ENCODE results near the gene HOXB1.
"Not testable (repeated sequence)": the region's sequence is repeated elsewhere in the genome, so short reads cannot be mapped to it uniquely, and the experiment has no call there.

Gene HOXB1

GRCh38 chr17:48523010-48523409 is 7.8 kb downstream of the HOXB1 start:
- no peak for DNase-seq (ENCODE audit: low read depth in 4 of 4, low spot score in 1 of 4)

- no peak for DNase-seq (ENCODE audit: low read depth in 4 of 4, low spot score in 1 of 4)
These were observed 8.7 kb downstream of the HOXB1 start for GRCh38 chr17:48522031-48522653.

DNA sequence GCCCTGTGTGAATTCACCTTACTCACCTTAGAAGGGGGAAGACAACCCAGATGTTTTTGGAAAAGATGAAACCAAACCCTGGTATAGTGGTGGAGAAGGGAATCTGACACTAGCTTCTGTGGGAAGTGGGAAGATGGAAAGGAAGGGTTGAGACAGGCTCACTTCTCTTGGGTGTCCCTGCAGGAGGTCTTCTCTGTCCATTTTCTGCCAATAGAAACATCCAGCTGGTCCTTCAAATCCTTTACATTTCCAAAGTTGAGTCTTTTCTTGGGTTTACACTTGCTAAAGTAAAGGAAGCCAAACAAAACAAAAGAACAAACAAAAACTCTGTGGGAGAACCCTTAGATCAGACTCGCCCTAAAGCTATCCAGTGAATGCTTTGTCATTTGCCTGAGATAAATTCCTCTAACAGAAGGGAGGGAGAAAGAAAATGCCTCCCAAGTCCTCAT is 10.2 kb downstream of the HOXB1 start:
- DNase-seq (ENCODE audit: low read depth in 4 of 4, low spot score in 1 of 4): no peak

DNA sequence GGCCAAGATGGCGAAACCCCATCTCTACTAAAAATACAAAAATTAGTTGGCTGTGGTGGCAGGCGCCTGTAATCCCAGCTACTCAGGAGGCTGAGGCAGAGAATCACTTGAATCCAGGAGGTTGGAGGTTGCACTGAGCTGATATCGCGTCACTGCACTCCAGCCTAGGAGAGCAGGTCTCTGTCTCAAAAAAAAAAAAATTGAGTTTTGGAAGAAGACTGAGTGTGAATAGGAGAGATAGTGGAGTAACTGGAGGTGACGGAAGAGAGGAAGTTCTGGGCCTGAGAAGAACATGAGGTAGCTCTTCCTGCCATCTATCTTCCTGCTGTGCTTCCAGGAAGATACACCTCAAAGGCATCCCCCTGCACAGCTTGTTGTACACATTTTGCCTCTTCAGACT is 11.4 kb downstream of the HOXB1 start:
- DNase-seq (ENCODE audit: low read depth in 4 of 4, low spot score in 1 of 4): no peak

GRCh38 chr17:48517478-48517877 is 13.3 kb downstream of the HOXB1 start:
- no peak for DNase-seq (ENCODE audit: low read depth in 4 of 4, low spot score in 1 of 4)

DNA sequence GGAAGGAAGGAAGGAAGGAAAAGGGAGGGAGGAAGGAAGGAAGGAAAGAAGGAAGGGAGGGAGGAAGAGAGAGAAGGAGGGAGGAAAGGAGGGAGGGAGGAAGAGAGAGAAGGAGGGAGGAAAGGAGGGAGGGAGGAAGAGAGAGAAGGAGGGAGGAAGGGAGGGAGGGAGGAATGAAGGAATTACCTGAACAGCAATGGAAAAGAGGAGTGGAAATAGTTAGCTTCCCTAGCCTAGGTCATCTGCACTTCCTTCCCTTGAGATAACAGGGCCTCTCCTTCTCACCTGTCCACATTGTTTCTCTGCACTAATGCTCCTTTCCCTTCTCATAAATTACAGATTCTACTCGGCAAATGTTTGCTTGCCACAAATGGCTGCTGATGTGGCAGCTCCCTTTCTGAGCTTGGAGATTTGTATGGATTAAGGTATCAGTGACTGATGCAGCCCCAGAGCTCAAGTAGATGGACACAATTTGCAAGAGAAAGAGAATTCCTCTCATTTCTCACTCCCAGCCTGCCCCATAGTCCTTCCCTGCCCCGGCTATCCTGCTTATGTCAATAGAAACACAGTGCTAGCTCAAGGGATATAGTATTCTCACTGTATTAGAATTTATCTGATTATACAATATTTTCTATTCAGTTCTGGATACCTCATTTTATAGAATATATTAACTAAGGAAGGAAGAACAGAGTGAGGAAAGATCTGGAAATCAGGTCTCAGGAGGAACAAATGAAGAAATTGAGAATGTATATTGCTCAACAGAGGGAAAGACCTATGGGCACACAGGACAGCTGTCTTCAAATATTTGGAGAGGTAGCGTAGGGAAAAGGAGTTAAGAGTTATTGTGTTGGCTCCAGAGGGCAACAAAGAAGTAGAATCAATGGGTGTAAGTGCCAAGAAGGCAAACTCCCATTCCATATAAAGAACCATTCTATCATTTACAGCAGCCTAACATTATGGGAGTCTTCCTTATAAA is 14.6 kb downstream of the HOXB1 start:
- DNase-seq (ENCODE audit: low read depth in 4 of 4, low spot score in 1 of 4): no peak

- DNase-seq (ENCODE audit: low read depth in 4 of 4, low spot score in 1 of 4): no peak
These were observed 16.3 kb downstream of the HOXB1 start for GRCh38 chr17:48514477-48514876.

DNA sequence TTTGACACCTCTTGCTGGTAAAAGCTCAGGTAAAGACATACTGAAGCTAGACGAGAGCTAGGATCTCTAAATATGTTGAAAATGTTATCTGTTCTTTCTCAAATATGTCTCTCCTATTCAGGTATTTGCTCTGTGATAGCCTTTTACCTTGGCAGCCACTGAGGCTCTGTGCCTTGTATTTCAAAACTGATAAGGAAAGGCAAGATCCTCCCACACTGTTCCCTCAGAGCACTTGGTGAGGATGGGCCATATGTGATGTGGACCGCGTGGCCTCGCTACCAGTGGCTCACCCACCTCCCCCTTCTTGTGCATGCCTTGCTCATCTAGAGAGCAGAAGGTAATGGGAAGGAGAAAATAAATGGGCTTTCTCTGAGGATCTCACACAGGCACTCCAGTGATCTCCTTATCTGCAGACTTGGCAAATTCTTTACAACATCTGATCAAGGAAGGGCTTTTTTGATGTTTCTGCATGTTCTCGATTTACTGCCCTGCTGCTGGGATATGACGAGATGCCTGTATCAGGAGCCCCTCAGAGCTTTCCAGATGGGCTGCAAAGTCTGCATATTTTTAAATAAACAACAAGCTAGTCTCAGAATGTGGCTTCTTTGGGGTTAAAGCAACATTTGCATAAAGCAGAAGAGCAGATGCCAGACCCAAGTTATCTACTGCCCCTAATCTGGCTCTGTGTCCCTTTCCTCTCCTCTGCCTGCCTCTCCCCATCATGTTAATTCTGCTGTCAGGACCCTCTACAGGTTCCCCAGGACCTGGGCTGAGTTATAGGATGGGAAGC is 16.9 kb downstream of the HOXB1 start:
- no peak for DNase-seq (ENCODE audit: low read depth in 4 of 4, low spot score in 1 of 4)

DNA sequence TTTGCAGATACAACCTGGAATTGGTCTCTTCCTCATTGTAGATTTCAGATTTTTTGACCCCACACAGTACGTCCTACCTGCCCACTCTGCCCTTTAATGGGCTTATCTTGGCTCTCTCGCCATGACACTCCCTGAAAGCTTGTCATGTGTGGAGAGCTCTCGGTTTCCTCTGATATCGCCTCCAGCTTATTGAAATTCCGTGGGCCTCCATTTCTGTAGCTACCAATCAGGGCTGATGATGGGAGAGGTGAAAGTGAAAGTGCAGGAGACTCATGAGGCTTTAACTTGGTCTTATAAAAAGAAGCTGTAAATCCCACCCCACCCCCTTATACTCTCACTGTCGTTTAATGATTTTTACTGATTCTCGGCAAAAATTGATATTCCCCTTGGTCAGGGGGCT is 17.7 kb downstream of the HOXB1 start:
- DNase-seq (ENCODE audit: low read depth in 4 of 4, low spot score in 1 of 4): no peak

DNA sequence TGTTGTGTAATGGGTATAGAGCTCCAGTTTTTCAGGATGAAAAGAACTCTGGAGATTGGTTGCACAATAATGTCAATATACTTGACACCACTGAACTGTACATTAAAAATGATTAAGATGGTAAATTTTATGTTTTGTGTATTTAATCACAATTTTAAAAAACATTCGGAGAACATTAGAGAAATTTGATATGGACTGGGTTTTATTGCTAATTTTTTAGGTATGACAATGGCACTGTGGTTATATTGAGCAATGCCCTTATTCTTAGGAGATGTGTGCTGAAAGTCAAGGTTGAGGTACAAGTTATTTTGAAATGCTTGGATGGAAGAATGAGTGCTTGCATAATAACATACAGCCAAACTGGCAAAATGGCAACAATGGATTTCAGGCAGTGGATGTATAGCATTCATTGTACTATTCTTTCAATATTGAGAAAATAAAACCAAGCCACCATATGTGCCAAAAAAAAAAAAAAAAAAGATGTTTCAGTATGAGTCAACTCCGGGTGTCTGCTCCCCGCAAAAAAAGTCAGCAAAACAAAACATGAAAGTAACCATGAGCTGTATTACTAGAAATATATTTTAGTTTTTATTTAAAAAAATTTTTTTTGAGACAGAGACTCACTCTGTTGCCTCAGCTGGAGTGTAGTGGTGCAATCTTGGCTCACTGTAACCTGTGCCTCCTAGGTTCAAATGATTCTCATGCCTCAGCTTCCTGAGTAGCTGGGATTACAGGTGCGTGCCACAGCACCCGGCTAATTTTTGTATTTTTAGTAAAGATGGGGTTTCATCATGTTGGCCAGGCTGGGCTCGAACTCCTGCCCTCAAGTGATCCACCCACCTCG is 19.8 kb downstream of the HOXB1 start:
- DNase-seq (ENCODE audit: low read depth in 4 of 4, low spot score in 1 of 4): no peak

DNA sequence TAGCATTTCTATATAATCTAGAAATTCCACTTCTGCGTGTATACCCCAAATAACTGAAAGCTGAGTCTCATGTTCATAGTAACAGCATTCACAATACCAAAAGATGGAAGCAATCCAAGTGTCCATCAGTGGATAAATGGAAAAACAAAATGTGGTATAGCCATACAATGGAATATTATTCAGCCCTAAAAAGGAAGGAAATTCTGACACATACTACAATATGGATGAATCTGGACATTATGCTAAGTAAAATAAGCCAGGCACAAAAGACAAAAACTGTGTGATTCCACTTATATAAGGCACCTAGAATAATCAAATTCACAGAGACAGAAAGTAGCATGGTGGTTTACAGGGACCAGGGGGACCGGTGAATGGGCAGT is 20.4 kb downstream of the HOXB1 start:
- no peak for DNase-seq (ENCODE audit: low read depth in 4 of 4, low spot score in 1 of 4)

GRCh38 chr17:48509708-48510107 is 21.1 kb downstream of the HOXB1 start:
- not testable (repeated sequence) for DNase-seq (ENCODE audit: low read depth in 4 of 4, low spot score in 1 of 4)

DNA sequence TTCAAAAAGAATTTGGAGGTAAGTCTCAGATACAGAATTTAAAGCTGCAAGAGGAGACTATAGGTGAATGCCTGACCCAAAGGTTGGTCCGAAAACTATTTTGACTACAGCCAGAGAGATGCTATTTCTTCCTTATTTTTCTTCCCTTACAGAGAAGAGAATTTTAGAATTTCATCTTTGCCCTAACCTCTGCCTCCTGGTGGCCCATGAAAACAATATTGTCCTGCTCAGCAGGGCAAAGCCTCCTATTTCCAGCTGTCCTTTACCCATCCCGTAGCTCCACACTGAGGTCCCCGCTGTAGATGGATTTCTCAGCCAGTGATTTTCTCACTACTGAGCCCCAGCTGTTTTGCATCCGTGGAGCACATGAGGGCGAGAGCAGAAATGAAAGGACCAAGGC is 24.6 kb downstream of the HOXB1 start:
- DNase-seq (ENCODE audit: low read depth in 4 of 4, low spot score in 1 of 4): no peak

DNA sequence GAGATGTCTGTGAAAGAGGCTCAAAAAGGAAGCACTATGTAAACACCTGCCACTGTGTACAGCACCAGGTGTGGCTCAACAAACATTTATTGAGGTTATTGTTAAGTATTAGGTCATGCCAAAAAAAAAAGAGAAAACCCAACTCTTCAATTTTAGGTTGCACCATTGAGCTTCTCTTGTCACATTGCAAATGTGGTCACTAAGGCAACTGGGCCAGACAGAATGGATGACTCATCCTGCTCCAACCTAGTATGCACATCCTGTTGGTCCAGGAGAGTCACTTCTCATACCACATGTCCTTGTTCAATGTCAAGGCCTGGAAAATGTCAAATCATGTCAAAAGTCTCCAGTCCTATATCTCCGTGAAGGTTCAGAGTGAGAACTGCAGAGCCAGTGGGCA is 25.0 kb downstream of the HOXB1 start:
- no peak for DNase-seq (ENCODE audit: low read depth in 4 of 4, low spot score in 1 of 4)

DNA sequence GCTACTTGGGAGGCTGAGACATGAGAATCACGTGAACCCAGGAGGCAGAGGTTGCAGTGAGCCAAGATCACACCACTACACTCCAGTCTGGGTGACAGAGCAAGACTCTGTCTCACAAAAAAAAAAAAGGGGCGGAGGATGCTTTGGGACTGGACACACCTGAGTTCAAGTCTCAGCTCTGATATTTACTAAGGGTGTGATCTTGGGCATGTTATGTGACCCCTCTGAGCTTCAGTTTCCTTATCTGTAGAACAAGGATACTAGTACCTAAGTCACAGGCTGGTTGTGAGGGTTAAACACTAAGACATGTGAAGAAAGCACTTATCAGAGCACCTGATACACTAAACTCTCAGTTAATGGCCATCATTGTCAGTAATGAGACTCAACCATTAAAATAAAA is 25.9 kb downstream of the HOXB1 start:
- no peak for DNase-seq (ENCODE audit: low read depth in 4 of 4, low spot score in 1 of 4)

DNA sequence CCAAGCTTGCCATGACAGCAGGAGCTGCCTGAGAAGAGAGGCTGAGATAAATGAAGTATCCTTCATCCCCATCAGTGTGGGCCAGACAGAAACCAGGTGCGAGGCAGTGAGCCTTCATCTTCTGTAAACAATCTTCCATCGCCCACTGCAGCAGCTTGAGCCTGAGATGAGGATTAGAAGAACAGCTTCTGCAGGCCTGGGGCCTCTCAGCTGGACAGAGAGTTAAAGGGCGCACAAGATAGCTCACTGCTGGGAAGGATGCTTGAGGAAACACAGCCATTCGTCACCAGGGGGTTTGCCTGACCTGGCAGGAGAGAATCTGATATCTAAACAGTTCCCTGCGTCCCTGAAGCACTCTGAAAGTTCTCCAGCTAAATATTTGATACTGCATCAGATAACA is 27.1 kb downstream of the HOXB1 start:
- DNase-seq (ENCODE audit: low read depth in 4 of 4, low spot score in 1 of 4): no peak

DNA sequence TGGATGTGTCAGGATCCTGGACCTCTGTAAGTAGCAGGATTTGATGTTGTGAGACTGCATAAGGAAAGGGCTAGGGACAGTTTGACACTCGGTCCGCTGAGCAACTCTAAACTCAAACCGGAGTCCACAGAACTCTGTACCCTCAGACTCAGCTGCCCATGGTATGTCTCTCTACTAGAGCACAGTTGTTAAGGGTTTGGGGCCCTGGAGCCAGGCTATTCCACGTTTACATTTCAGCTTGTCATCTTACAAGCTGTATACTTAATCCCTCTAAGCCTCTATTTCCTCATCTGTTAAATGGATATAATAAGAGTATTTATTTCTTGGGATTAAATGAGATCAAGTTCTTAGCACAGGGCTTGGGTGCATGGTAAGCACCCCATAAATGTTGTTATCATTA is 27.9 kb downstream of the HOXB1 start:
- no peak for DNase-seq (ENCODE audit: low read depth in 4 of 4, low spot score in 1 of 4)

GRCh38 chr17:48502312-48502711 is 28.5 kb downstream of the HOXB1 start:
- no peak for DNase-seq (ENCODE audit: low read depth in 4 of 4, low spot score in 1 of 4)

DNA sequence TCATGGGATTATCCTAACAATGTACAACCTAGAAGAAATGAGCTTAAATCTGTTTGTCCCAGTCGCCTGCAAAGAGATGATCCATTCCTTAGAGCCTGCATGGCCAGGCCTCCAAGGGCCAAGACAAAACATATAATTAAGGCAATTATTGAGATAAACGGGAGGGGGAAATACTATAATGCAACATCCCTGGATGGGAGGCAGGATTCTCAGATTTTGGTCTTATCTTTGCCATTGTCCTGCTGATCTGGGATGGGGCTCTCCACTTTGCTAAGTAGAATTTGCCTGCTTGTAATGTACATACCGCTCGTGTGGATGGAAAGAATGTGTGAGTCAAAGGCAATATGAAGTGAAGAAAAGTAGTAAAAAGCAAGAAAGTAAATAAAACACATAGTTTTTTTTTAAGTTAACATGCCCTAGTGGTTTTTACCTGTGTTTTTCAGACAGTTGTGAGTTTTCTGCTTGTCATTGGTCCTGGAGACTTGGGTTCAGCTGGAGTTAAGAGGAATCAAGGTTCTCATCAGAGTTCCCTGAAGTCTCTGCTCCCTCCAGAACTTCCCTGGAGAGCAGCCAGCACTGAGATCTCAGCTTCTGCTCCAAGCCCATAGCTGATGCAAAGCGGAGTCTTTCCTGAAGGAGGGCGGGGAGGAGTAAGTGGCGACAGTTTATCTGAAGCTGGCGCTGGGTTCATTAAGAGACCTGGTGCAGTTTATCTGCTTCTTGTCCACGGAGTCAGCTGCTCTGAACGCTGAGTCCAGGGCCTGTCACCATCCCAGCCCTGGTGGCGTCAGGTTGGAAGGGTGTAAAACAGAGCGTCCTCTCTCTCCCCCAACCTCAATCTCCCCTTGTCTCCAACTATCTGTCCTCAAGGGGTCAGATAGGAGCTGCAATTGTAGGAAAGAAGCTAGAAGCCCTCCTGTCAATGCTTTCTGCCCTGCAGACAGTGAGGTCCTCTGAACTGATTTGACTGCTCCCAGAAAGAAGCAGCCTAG is 30.1 kb downstream of the HOXB1 start:
- DNase-seq (ENCODE audit: low read depth in 4 of 4, low spot score in 1 of 4): no peak

Data from stimulated activated CD4-positive, alpha-beta T cell treated with anti-CD3 and anti-CD28 coated beads, Interleukin-1b, Interleukin-23, amount 100 ng/mL, for 24 hours (primary cell).